Activated naive CD4-positive, alpha-beta T cell treated with anti-CD3 and anti-CD28 coated beads for 36 hours (primary cell): Measurements from ENCODE around the gene NOP14. TPM values are rescaled to one million over a fixed set of nuclear protein-coding genes. Genes with fewer than 3 reads are reported as not detected.

Experiments used
- CTCF ChIA-PET: fragments of 350-600 bp; sonication (Branson Sonifier 250); formaldehyde crosslinking; loops from one replicate; lab custom pipeline; 2021; ENCODE audit warnings: antibody characterized with exemption; lab: Charles Lee
- DNase-seq: peaks from one replicate; pipeline ENCODE4 v3.0.0-alpha.2; 2020
- H3K27ac Mint-ChIP-seq: one replicate; pipeline ENCODE4 v1.8.0; 2021; ENCODE audit warnings: mild to moderate bottlenecking, mixed read lengths
- H3K27me3 Mint-ChIP-seq: one replicate; pipeline ENCODE4 v1.8.0; 2021; ENCODE audit warnings: low read depth, mixed read lengths
- H3K36me3 Mint-ChIP-seq: one replicate; pipeline ENCODE4 v1.8.0; 2021; ENCODE audit warnings: low read depth, mixed read lengths
- H3K4me1 Mint-ChIP-seq: one replicate; pipeline ENCODE4 v1.8.0; 2021; ENCODE audit warnings: low read depth, mixed read lengths
- H3K4me3 Mint-ChIP-seq: one replicate; pipeline ENCODE4 v1.8.0; 2021; ENCODE audit warnings: mild to moderate bottlenecking, moderate library complexity, mixed read lengths
- H3K9me3 Mint-ChIP-seq: one replicate; pipeline ENCODE4 v1.8.0; 2021; ENCODE audit warnings: mixed read lengths
- intact Hi-C: fragments of 100-400 bp; cut with micrococcal nuclease; formaldehyde crosslinking; loops from one replicate; pipeline ENCODE4 v1.15.1; 2023
- total RNA-seq, 2 experiments: library from RNA; stranded (reverse); gene quantifications; one replicate each; pipeline ENCODE4 v1.2.3, GENCODE V29; 2021

NOP14 gene
- total RNA-seq, 2 experiments from 2014 or later = 48.3 to 55.1 TPM

DNA sequence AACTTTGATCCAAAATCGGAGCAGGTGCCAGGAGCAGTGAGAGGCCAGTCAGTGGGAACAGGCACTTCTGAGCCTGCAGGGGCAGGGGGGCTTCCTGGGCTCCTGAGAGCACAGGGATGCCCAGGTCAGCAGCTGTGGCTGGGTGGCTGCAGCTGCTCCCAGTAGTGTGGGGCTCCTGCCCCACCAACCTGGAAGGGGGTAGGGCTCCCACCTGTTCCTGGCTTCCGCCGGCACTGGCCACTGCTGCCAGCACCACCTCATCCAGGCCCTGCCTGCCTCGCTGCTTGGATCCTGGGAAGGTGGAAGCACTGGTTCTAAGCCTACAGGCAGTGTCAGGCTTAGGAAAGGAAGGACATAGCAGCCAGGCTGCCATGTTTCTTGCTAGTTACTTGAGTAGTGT is 18.8 kb upstream of the NOP14 start:
- peaks cover 9% of the 10 kb centered on the region for H3K9me3 Mint-ChIP-seq
- intact Hi-C loops = no loop called here
- no peaks in the 10 kb centered on the region for H3K4me1 Mint-ChIP-seq
- H3K4me3 Mint-ChIP-seq = no peak overlapping the region
- no peak for DNase-seq
- H3K27me3 Mint-ChIP-seq = peaks cover 10% of the 10 kb centered on the region
- CTCF ChIA-PET = interaction anchor here (0.8 to 2.2 kb wide), 2 partner anchors 51 to 56 kb away, joined by 3 to 5 read pairs; no protein-coding TSS in a partner anchor
- no peak overlapping the region for H3K27ac Mint-ChIP-seq
- H3K36me3 Mint-ChIP-seq = peaks cover 2% of the 10 kb centered on the region

GRCh38 chr4:2981256-2981819 is 18.1 kb upstream of the NOP14 start:
- Mint-ChIP-seq H3K27me3 (peaks cover 10% of the 10 kb centered on the region), H3K9me3 (peaks cover 9% of the 10 kb centered on the region), H3K4me3 (no peak overlapping the region), H3K36me3 (peaks cover 2% of the 10 kb centered on the region), H3K27ac (no peak overlapping the region), H3K4me1 (no peaks in the 10 kb centered on the region)
- intact Hi-C loops = no loop called here
- no peak for DNase-seq
- CTCF ChIA-PET = interaction anchor here (0.8 to 2.2 kb wide), 2 partner anchors 52 to 57 kb away, joined by 3 to 5 read pairs; no protein-coding TSS in a partner anchor

GRCh38 chr4:2977211-2978088 is 14.2 kb upstream of the NOP14 start:
- Mint-ChIP-seq H3K27me3 (no peaks in the 10 kb centered on the region), H3K4me3 (no peak overlapping the region), H3K36me3 (peaks cover 2% of the 10 kb centered on the region), H3K4me1 (no peaks in the 10 kb centered on the region), H3K9me3 (peaks cover 9% of the 10 kb centered on the region), H3K27ac (no peak overlapping the region)
- CTCF ChIA-PET = interaction anchor here (0.6 to 4.5 kb wide), 23 partner anchors 12 to 369 kb away, joined by 3 to 55 read pairs (median 5); partner anchors contain the start of genes GRK4 and NOP14
- no peak for DNase-seq
- intact Hi-C loops = loop anchor here (1.0 to 10.0 kb wide), 2 partner anchors 60 to 467 kb away; partner anchors contain the start of gene HGFAC

DNA sequence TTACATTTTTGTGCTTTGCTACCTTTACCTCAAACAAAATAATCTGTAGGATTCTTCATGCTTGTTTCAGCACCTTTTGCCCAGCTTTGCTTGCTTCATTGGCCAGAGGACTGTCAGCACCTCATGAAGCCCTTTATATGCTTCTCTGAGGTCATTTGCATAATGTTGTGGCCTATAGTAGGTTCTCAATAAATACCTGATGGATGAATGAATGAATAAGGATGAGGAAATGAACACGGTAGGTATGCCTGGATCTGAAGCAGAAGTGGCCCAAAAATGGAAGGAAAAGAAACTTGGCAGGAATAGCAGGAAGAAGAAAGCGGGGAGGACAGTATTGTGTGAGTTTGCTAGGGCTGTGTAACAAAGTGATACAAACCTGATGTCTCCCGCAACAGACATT is 8.1 kb upstream of the NOP14 start:
- no peaks in the 10 kb centered on the region for H3K4me1 Mint-ChIP-seq
- H3K36me3 Mint-ChIP-seq = no peaks in the 10 kb centered on the region
- H3K9me3 Mint-ChIP-seq = no peaks in the 10 kb centered on the region
- H3K27ac Mint-ChIP-seq = no peak overlapping the region
- CTCF ChIA-PET = no interaction called here
- intact Hi-C loops = loop anchor here (10.0 kb wide), 1 partner anchor 474 kb away; the partner anchor contains the start of gene HGFAC
- H3K4me3 Mint-ChIP-seq = no peak overlapping the region
- no peak for DNase-seq
- H3K27me3 Mint-ChIP-seq = no peaks in the 10 kb centered on the region

DNA sequence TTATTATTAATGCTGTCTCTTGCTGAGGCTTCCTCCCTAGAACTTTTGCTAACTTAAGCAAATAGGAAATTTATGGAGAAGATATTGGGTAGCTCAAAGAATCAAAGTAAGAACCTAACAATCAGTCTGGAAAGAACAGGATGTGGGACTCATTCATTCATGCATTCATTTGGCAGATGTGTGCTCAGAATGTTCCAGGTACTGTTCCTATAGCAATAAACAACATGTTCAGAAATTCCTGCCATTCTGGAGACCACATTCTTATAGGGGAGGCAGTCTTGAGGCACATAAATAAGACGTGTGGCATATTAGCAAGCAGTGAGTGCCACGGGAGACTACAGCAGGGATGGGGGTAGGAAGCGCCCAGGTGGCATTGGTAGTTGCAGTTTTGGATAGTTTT is 5.2 kb upstream of the NOP14 start:
- intact Hi-C loops = loop anchor here (10.0 kb wide), 1 partner anchor 1094 kb away; the partner anchor contains the start of gene NSD2

GRCh38 chr4:2965262-2965661 is 2.1 kb upstream of the NOP14 start:
- peaks cover 9% of the 10 kb centered on the region for H3K36me3 Mint-ChIP-seq
- DNase-seq = no peak
- H3K9me3 Mint-ChIP-seq = no peaks in the 10 kb centered on the region
- CTCF ChIA-PET = interaction anchor here (0.6 to 8.4 kb wide), 3 partner anchors 12 to 191 kb away, joined by 3 to 55 read pairs (median 3); no protein-coding TSS in a partner anchor
- H3K27me3 Mint-ChIP-seq = no peaks in the 10 kb centered on the region
- H3K27ac Mint-ChIP-seq = no peak overlapping the region
- intact Hi-C loops = loop anchor here (10.0 kb wide), 1 partner anchor 1090 kb away; the partner anchor contains the start of gene NSD2
- H3K4me3 Mint-ChIP-seq = peak overlapping the region; percentile 44
- H3K4me1 Mint-ChIP-seq = peaks cover 13% of the 10 kb centered on the region

More for the DNA sequence above, 5.2 kb upstream of the NOP14 start:
- CTCF ChIA-PET = interaction anchor here (0.7 to 8.4 kb wide), 2 partner anchors 9 to 64 kb away, joined by 3 to 55 read pairs; no protein-coding TSS in a partner anchor
- Mint-ChIP-seq H3K4me3 (no peak overlapping the region), H3K27ac (no peak overlapping the region), H3K4me1 (peaks cover 4% of the 10 kb centered on the region), H3K9me3 (no peaks in the 10 kb centered on the region), H3K27me3 (no peaks in the 10 kb centered on the region), H3K36me3 (no peaks in the 10 kb centered on the region)
- DNase-seq = no peak

- intact Hi-C loops = loop anchor here (5.0 to 10.0 kb wide), 3 partner anchors 123 to 1090 kb away; partner anchors contain the start of genes LRPAP1 and NSD2
- Mint-ChIP-seq H3K4me1 (peaks cover 17% of the 10 kb centered on the region), H3K4me3 (peak overlapping the region; percentile 80), H3K36me3 (peaks cover 11% of the 10 kb centered on the region), H3K27me3 (no peaks in the 10 kb centered on the region), H3K9me3 (no peaks in the 10 kb centered on the region), H3K27ac (no peak overlapping the region)
- CTCF ChIA-PET = interaction anchor here (0.7 to 8.4 kb wide), 3 partner anchors 9 to 17 kb away, joined by 3 to 55 read pairs (median 3); no protein-coding TSS in a partner anchor
- DNase-seq = no peak
Measured at GRCh38 chr4:2964706-2965258, 1.6 kb upstream of the NOP14 start.

DNA sequence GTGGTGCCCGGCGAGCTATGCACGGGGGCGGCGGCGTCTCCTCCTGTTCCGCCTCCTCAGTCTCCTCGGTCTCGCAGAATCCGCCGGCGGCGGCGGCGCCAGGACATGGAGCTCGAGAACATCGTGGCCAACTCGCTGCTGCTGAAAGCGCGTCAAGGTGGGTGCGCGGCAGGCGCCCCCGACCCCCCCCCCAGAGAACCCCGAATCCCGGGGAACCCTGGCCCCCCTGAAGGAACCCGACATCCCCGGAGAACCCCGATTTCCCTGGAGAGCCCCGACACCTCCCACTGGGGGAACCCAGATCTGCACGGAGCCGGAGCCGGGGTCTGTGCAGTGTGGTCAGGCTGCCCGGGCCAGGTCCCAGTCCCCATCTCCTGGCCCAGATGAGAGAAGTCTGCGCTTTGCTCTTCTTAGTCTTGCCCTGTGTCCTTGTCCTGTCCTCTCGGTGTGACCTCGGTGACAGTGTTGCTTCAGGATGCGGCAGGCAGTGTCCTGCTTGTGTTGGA is 813 bp upstream of the NOP14 start:
- Mint-ChIP-seq H3K27ac (no peak overlapping the region), H3K9me3 (no peaks in the 10 kb centered on the region), H3K27me3 (no peaks in the 10 kb centered on the region), H3K4me1 (peaks cover 23% of the 10 kb centered on the region), H3K36me3 (peaks cover 11% of the 10 kb centered on the region), H3K4me3 (peak overlapping the region; percentile 80)
- DNase-seq = no peak
- CTCF ChIA-PET = interaction anchor here (1.2 to 8.4 kb wide), 6 partner anchors 10 to 201 kb away, joined by 3 to 55 read pairs (median 12); no protein-coding TSS in a partner anchor
- intact Hi-C loops = loop anchor here (1.0 to 10.0 kb wide), 13 partner anchors 73 to 1241 kb away; partner anchors contain the start of genes CFAP99, FAM193A, HAUS3 and HTT

DNA sequence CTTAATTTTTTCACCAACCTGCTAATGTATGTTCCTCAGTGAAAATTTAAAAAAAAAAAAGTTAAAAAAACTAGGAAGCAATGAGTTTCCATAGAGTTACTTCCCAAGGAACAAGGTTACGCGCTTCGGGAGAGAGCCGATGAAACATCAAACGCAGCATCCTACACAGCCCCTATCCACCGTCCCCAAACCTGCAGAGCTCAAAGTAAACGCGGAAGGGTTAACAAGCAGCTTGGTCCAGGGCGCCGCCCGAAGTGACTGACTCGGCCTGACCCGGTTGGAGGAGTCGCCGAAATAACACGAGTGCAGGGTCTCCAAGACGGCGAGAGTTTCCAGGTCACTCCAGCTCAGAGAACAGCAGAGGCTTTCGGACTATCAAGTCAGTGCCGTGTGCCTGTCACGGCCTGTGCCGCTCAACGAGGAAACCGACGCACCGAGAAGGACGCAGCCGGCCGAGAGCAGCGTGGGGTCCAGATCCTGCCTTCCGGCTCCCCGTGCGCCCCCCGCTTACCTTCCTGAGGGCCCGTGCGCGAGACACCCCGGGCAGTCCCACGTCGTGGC is 512 bp downstream of the NOP14 start:
- H3K9me3 Mint-ChIP-seq = no peaks in the 10 kb centered on the region
- H3K4me3 Mint-ChIP-seq = peak overlapping the region; percentile 80
- H3K36me3 Mint-ChIP-seq = peaks cover 11% of the 10 kb centered on the region
- peaks cover 33% of the 10 kb centered on the region for H3K4me1 Mint-ChIP-seq
- intact Hi-C loops = loop anchor here (1.0 to 10.0 kb wide), 15 partner anchors 8 to 1240 kb away; partner anchors contain the start of genes CFAP99, FAM193A, HAUS3 and HTT
- CTCF ChIA-PET = interaction anchor here (0.7 to 8.4 kb wide), 11 partner anchors 8 to 199 kb away, joined by 3 to 55 read pairs (median 4); partner anchors contain the start of gene HTT-AS
- peak; percentile 50 for DNase-seq
- no peaks in the 10 kb centered on the region for H3K27me3 Mint-ChIP-seq
- H3K27ac Mint-ChIP-seq = peak overlapping the region; percentile 85

DNA sequence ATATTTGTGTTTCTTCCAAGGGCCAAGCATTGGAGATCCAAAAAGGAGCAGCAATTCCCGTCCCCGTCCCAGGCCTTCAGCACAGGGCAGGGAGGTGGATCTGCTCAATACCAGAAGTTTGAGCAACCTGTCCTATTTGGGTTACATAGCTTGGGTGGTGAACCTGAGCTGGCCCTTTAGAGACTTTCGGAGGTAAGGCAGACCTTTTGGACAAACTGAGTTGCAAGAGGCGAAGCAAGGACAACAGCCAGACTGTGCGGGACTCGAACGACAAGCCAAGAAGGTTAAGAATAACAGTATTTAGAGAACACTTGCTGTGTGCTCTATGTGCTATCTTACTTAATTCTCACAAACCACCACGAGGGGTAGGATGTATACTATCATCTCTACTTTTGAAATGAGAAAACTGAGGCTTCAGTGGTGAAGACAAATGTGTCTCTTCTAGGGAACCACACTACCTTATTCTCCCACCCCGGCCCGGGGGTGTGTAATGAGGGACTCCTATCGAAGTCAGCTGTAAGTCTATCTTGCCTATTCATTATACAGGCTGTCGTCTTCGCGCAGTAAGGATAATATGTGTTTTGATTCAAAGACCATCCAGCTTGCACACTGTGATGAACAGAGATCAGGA is 1.3 kb downstream of the NOP14 start:
- CTCF ChIA-PET = interaction anchor here (0.7 to 8.4 kb wide), 10 partner anchors 8 to 199 kb away, joined by 3 to 55 read pairs (median 5); partner anchors contain the start of gene HTT-AS
- no peaks in the 10 kb centered on the region for H3K27me3 Mint-ChIP-seq
- H3K4me1 Mint-ChIP-seq = peaks cover 41% of the 10 kb centered on the region
- H3K36me3 Mint-ChIP-seq = peaks cover 14% of the 10 kb centered on the region
- H3K4me3 Mint-ChIP-seq = peak overlapping the region; percentile 80
- intact Hi-C loops = loop anchor here (1.0 to 10.0 kb wide), 9 partner anchors 8 to 1239 kb away; partner anchors contain the start of genes LRPAP1, NSD2 and RGS12
- peak overlapping the region; percentile 85 for H3K27ac Mint-ChIP-seq
- H3K9me3 Mint-ChIP-seq = no peaks in the 10 kb centered on the region
- DNase-seq = peak; percentile 72
